Mesothelial cell of epicardium (in vitro differentiated cells): ENCODE measurements around the gene TSTD2. TPM values are rescaled to one million over a fixed set of nuclear protein-coding genes. Genes with fewer than 3 reads are reported as not detected.
"Not testable (repeated sequence)": the region's sequence is repeated elsewhere in the genome, so short reads cannot be mapped to it uniquely, and the experiment has no call there.

Experiments
- DNase-seq, 2 experiments: peaks; one replicate each; pipeline ENCODE4 v3.0.0; 2021; ENCODE audit warnings: low spot score in 2 of 2; ENCODE audit not compliant: unreplicated experiment in 2 of 2
- H3K27ac Mint-ChIP-seq: 2 replicates; pipeline ENCODE4 v1.8.0; 2021; ENCODE audit warnings: mixed read lengths
- H3K27me3 Mint-ChIP-seq: 2 replicates; pipeline ENCODE4 v1.8.0; 2021; ENCODE audit warnings: low read depth, mixed read lengths
- H3K36me3 Mint-ChIP-seq: 2 replicates; pipeline ENCODE4 v1.8.0; 2021; ENCODE audit warnings: mixed read lengths
- H3K4me1 Mint-ChIP-seq: 2 replicates; pipeline ENCODE4 v1.8.0; 2021; ENCODE audit warnings: mixed read lengths
- H3K4me3 Mint-ChIP-seq: 2 replicates; pipeline ENCODE4 v1.8.0; 2021; ENCODE audit warnings: mild to moderate bottlenecking, moderate library complexity, mixed read lengths
- H3K9me3 Mint-ChIP-seq: 2 replicates; pipeline ENCODE4 v1.8.0; 2021; ENCODE audit warnings: mixed read lengths
- total RNA-seq: library from RNA; stranded (reverse); gene quantifications from 3 replicates; pipeline ENCODE4 v1.2.1, GENCODE V29; 2021
- TF ChIP-seq, protein P1 (sequence below): fragments of 200-600 bp; sonication (generic); IDR thresholded peaks from one replicate; pipeline ENCODE4 v1.5.0; 2021; ENCODE audit warnings: antibody characterized with exemption; ENCODE audit not compliant: unreplicated experiment

Gene TSTD2
- total RNA-seq, 1 donor from 2014 or later = 37.9 TPM

DNA sequence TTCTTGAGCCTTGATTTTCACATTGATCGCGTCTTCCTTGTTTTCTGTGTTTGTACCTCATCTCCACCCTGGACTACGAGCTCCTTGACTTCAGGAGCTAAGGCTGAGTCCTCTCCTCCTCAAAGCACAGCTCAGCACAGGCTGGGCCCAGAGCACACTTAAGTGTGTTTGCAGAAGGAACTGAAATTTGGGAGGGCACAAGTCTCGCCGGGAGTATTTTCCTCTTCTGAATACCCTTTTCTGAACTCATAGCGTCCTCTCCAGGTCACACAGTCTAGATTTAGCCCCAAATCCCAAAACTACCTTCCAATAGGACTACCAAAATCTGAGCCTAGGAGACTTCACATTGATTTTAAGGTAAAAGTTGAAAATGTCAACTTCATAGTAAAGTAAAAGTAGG lies 41.6 kb downstream of the TSTD2 start:
- Mint-ChIP-seq H3K4me3 (no peak overlapping the region), H3K9me3 (peaks cover 11% of the 10 kb centered on the region), H3K27me3 (peaks cover 2% of the 10 kb centered on the region), H3K4me1 (peaks cover 1% of the 10 kb centered on the region), H3K27ac (no peak overlapping the region), H3K36me3 (no peaks in the 10 kb centered on the region)
- TF ChIP-seq, protein P1, sequence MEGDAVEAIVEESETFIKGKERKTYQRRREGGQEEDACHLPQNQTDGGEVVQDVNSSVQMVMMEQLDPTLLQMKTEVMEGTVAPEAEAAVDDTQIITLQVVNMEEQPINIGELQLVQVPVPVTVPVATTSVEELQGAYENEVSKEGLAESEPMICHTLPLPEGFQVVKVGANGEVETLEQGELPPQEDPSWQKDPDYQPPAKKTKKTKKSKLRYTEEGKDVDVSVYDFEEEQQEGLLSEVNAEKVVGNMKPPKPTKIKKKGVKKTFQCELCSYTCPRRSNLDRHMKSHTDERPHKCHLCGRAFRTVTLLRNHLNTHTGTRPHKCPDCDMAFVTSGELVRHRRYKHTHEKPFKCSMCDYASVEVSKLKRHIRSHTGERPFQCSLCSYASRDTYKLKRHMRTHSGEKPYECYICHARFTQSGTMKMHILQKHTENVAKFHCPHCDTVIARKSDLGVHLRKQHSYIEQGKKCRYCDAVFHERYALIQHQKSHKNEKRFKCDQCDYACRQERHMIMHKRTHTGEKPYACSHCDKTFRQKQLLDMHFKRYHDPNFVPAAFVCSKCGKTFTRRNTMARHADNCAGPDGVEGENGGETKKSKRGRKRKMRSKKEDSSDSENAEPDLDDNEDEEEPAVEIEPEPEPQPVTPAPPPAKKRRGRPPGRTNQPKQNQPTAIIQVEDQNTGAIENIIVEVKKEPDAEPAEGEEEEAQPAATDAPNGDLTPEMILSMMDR = no peak
- DNase-seq = no peak

DNA sequence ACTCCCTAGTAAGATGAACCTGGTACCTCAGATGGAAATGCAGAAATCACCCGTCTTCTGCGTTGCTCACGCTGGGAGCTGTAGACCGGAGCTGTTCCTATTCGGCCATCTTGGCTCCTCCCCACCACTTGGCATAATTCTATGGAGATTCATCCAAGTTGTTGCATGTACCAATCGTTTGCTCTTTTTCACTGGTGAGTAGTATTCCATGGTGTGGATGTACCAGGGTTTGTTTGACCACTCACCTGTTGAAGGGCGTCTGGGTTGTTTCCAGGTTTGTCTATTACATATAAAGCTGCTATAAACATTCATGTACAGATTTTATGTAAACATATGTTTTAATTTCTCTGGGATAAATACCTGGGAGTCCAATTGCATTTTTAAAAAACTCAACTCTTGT lies 46.3 kb downstream of the TSTD2 start:
- not testable (repeated sequence) for H3K4me1 Mint-ChIP-seq, DNase-seq, H3K4me3 Mint-ChIP-seq, H3K27me3 Mint-ChIP-seq, H3K36me3 Mint-ChIP-seq, H3K27ac Mint-ChIP-seq
- H3K9me3 Mint-ChIP-seq = peaks cover 11% of the 10 kb centered on the region

DNA sequence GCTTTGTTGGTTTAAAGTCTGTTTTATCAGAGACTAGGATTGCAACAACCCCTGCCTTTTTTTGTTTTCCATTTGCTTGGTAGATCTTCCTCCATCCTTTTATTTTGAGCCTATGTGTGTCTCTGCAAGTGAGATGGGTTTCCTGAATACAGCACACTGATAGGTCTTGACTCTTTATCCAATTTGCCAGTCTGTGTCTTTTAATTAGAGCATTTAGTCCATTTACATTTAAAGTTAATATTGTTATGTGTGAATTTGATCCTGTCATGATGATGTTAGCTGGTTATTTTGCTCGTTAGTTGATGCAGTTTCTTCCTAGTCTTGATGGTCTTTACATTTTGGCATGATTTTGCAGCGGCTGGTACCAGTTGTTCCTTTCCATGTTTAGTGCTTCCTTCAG lies 48.4 kb downstream of the TSTD2 start:
- H3K36me3 Mint-ChIP-seq, H3K4me3 Mint-ChIP-seq, H3K27ac Mint-ChIP-seq, DNase-seq, H3K27me3 Mint-ChIP-seq, H3K4me1 Mint-ChIP-seq: not testable (repeated sequence)
- peaks cover 11% of the 10 kb centered on the region for H3K9me3 Mint-ChIP-seq

DNA sequence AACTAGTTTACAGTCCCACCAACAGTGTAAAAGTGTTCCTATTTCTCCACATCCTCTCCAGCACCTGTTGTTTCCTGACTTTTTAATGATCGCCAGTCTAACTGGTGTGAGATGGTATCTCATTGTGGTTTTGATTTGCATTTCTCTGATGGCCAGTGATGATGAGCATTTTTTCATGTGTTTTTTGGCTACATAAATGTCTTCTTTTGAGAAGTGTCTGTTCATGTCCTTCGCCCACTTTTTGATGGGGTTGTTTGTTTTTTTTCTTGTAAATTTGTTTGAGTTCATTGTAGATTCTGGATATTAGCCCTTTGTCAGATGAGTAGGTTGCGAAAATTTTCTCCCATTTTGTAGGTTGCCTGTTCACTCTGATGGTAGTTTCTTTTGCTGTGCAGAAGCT lies 51.6 kb downstream of the TSTD2 start:
- not testable (repeated sequence) for H3K27me3 Mint-ChIP-seq, H3K36me3 Mint-ChIP-seq, H3K4me3 Mint-ChIP-seq, DNase-seq, H3K9me3 Mint-ChIP-seq, H3K27ac Mint-ChIP-seq, H3K4me1 Mint-ChIP-seq

DNA sequence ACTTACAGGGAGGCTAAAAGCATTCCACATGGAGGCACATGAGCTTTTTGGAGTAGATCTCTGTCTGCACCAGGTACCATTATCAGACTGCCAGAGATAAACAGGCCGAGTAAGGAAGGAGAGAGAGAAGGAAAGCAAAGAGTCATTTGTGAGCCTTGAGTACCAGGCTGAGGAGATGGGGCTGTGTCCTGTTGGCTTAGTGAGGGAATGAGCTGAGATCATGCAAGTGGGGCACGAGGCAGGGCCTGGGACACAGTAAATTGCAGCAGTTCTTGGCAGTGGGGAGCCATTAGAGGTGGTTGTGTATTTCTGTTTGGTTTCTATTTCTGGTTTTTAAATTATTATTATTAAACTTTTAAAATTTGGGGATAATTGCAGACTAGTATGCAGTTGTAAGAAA lies 53.3 kb downstream of the TSTD2 start:
- Mint-ChIP-seq H3K36me3 (no peaks in the 10 kb centered on the region), H3K27me3 (peaks cover 15% of the 10 kb centered on the region), H3K4me1 (no peaks in the 10 kb centered on the region), H3K4me3 (no peak overlapping the region), H3K9me3 (no peaks in the 10 kb centered on the region), H3K27ac (no peak overlapping the region)
- TF ChIP-seq, protein P1 = no peak
- no peak for DNase-seq

DNA sequence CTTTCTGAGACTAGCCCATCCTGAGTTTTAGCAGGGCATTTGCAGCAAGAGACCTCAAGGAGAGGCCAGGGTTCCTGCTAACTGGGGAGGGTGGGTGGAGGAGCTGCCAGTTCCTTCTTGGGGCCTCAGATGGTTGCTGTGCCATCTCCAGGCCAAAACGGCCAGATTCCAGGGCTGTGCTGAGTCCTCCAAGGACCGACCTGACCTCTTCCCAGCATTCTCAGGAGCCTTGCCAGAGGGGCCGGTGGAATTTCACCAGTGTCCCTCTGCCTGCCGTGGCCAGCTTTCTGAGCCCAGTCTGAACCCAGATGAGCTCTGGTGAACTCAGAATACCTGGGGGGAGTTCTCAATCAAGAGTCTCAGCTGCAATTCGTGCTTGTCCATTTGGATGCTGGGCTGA lies 54.3 kb downstream of the TSTD2 start:
- no peaks in the 10 kb centered on the region for H3K36me3 Mint-ChIP-seq
- no peak overlapping the region for H3K27ac Mint-ChIP-seq
- peaks cover 15% of the 10 kb centered on the region for H3K27me3 Mint-ChIP-seq
- no peaks in the 10 kb centered on the region for H3K9me3 Mint-ChIP-seq
- H3K4me3 Mint-ChIP-seq = no peak overlapping the region
- H3K4me1 Mint-ChIP-seq = no peaks in the 10 kb centered on the region
- DNase-seq = no peak
- TF ChIP-seq, protein P1 = no peak

DNA sequence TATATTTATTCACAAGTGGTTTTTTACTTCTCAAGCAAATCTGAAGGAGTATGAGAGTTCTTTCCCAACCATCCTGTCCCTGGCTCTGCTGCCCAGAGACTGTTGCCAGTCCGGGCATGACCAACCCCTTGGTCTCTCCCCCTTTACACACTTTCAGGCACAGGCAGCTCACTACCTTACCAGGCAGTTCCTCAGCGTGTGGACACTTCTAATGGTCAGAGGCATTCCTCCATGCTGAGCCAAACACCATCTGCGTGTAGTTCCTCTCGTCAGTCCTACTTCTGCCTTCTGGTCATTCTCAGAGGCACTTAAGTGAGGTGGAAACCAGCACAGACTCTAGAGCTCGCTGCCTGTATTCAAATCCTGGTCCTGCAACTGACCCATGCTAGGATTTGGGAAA lies 56.1 kb downstream of the TSTD2 start:
- H3K36me3 Mint-ChIP-seq = no peaks in the 10 kb centered on the region
- H3K4me3 Mint-ChIP-seq = no peak overlapping the region
- no peak overlapping the region for H3K27ac Mint-ChIP-seq
- H3K4me1 Mint-ChIP-seq = no peaks in the 10 kb centered on the region
- TF ChIP-seq, protein P1 = no peak
- H3K27me3 Mint-ChIP-seq = peaks cover 15% of the 10 kb centered on the region
- H3K9me3 Mint-ChIP-seq = no peaks in the 10 kb centered on the region
- no peak for DNase-seq
